Skin of body (tissue), 3 donors: ENCODE results near the gene DCTN2. TPM values are rescaled to one million over a fixed set of nuclear protein-coding genes. Genes with fewer than 3 reads are reported as not detected.
A peak's percentile ranks its signal among the peaks of the same experiment; 100 is the strongest.

Experiments
- DNase-seq: peaks from one replicate; lab custom pipeline; 2025; lab: John Stamatoyannopoulos, UW
- small RNA-seq: library from RNA; depleted of rRNA; stranded (forward); fragments of <200 nt; gene quantifications from one replicate; pipeline ENCODE3, GENCODE V24; 2014; ENCODE audit warnings: low replicate concordance
- total RNA-seq: library from RNA; depleted of rRNA; stranded (reverse); fragments of >200 nt; gene quantifications from one replicate; pipeline ENCODE4 v1.2.3, GENCODE V29; 2014

DCTN2 gene
- total RNA-seq, 1 donor from 2014 or later = 62.0 TPM

DNA sequence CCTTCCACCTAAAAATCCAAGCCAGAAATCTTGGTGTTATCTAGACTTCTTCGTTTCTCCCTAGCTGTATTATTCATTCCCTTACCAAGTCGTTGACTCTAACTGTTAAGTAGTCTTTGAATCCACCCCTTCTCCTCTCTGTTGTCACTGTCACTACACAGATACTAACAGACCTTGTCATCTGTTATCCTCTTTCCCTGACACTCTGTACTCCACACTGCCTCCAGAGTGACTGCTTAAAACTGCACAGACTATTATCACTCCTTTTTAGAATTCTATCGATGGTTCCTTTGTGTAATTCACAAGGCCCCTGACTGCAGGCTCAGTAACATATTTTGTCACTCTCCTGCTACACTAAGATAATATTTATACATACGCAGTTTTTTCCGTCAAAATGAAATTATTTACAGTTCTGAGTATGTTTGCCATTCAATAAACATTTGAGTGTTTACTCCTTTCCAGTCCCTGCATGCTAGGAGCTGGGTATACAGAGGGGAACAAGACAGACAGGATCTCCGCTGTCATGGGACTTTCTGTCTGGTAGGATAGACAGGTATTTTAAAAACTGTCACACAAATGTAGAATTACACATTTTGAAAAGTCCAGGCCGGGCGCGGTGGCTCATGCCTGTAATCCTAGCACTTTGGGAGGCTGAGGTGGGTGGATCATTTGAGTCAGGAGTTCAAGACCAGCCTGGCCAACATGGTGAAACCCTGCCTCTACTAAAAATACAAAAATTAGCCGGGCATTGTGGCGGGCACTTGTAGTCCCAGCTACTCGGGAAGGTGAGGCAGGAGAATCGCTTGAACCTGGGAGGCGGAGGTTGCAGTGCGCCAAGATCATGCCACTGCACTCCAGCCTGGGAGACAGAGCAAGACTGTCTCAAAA is 55.4 kb downstream of the DCTN2 start:
- no peak for DNase-seq

DNA sequence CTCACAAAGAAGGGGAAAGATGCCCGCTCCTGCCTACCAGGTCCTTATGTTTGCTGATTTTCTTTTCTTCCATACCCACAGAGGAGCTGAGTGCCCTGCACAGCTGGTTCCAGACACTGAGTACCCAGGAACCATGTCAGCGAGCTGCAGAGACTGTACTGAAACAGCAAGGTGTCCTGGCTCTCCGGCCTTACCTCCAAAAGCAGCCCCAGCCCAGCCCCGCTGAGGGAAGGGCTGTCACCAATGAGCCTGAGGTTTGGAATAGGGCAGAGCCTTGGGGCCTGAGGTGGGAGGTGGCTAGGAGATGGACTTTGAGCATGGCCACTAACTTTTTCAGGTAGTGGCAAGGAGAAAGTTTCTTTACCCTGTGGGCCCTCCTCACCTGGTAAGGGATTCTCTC is 56.9 kb downstream of the DCTN2 start:
- DNase-seq = no peak

DNA sequence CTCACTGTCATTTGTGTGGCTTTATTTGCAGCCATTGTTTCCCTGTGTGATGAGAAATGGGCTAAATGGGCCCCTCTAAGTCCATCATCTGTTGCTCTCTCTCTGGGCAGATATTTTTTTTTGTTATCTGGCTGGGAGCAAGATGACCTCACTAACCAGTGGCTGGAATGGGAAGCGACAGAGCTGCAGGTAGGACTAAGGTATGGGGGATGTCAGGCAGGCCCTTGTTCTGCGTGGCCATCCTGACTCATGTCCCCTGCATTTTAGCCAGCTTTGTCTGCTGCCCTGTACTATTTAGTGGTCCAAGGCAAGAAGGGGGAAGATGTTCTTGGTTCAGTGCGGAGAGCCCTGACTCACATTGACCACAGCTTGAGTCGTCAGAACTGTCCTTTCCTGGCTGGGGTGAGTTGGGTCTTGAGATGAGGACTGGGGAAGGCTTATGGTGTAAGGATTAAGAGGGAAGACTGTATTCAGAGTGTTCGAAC is 57.8 kb downstream of the DCTN2 start:
- DNase-seq = no peak

DNA sequence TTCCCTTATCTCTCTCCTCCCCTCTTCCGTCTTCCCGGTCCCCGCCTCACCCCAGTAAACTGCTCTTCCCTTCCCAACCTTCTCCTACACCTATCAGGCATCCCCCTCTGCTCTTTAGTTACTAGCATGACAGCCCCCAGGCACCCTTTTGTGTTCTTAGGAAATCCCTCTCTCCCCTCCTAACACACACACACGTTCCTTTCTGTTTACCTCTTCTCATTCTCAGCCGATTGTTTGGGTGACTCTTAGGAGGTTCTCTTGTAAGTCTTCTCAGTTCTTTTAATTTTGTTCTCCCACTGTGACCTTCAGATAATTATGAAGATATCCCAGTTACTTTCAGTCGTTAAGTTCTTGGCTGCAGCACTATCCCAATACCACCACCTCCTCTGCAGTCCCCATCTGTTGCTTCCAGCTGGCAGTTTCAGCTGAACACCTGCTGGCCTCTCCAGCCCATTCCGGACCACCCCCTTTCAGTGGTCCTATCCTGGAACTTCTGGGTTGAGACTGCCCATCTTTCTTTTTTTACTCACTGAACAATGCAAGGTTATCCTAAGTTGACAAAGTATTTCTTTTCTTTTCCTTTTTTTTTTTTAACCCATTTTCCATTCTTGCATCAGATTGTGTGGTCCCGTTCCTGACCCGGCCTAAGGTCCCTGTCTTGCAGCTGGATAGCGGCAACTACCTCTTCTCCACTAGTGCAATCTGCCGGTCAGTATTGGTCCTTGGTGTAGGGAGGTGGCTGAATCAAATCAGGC is 58.4 kb downstream of the DCTN2 start:
- no peak for DNase-seq

DNA sequence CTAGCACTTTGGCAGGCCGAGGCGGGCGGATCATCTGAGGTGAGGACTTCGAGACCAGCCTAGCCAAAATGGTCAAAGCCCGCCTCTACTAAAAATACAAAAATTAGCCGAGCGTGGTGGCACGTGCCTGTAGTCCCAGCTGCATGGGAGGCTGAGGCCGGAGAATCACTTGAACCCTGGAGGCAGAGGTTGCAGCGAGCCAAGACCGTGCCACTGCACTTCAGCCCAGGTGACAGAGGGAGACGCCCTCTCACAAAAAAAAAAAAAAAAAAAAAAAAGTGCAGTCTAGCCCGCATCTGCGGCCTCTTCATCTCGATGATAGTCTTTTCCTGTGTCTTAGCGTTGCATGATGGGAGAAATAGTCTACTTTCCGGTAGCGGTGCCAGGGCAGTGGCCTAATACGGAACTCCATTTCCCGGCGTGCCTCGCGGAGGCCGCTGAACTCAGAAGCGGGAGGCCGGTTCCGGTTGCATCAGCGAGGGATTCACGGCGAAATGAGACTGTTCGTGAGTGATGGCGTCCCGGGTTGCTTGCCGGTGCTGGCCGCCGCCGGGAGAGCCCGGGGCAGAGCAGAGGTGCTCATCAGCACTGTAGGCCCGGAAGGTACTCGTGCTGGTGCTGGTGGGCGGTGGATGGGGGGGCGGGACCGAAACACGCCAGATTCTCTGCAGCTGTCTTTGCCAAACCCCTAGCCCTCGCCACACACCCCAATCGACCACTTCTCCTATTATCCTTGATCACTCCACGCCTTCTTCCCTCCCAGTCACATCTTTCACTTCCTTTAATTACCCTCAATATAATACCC is 59.2 kb downstream of the DCTN2 start, which contains the start of gene MARS1:
TSS of gene MARS1 (plus strand) at position 472 of the 805 bp plus-strand sequence. CDS start at position 495, 23 bp downstream.
- DNase-seq = peak; percentile 96

DNA sequence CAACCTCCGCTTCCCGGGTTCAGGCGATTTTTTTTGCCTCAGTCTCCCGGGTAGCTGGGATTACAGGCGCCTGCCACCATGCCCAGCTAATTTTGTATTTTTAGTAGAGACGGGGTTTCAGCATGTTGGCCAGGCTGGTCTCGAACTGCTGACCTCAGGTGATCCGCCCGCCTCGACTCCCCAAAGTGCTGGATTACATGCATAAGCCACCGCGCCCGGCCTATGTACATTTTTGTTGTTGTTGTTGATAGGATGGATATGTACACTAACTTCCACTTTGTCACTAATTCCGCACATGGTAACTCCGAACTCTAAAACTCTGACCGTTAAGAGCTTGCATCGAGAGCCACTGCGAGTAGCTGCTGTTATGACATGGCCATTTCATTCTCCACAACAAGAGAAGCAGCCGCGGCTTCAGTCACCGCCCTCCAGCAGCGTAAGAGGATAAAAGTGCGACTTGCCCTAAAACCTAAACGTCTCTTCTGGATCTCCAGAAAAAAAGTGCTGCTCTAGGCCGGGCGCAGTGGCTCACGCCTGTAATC is 59.9 kb downstream of the DCTN2 start:
- DNase-seq = no peak

DNA sequence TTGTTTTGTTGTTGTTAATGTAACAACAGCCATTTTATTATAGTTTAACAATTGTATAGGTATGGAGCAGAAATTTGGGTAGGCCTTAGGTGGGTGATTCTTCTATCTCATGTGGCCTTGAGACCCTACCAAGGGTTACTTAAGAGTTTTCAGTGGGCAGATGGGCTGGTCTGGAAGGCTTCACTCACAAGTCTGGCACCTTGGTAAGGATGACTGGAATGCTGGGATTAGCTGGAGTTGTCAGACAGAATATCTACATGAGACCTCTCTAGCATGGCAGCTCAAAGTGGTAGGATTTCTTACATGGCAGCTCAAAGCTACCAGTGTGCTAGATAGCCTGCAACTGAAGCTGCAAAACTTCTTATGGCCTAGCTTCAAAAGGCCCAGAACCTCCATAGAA is 61.3 kb downstream of the DCTN2 start:
- no peak for DNase-seq

DNA sequence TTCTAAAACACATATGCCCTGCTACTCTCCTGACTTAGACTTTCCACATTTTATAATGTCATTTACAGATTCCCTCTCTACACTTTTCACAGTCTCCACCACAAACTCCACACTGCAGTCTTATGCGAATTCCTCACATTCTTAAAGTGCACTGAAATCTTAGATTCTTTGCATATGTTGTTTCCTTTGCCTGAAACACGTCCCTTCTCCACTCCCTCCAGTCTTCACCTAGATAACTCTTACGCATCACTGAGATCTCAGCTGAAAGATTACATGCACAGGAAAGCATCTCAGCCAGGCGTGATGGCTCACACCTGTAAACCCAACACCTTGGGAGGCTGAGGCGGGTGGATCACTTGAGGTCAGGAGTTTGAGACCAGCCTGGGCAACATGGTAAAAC is 63.5 kb downstream of the DCTN2 start:
- no peak for DNase-seq

DNA sequence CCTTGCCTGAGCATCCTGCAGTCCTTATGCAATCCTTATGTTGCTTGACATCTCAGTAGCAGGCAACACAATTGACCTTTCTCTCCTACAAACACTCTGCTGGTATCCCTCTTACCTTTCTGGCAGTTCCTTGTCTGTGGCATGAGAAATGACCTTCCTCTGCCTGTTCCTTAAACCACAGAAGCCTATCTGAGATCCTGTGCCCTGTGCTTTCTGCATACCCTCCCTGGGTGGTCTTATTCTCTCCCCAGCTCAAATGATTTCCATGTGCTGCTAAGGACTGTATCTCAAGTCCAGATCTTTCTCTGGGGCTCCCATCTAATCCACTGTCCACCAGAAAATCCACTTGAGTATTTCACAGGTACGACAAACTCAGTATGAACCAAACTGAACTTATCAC is 65.3 kb downstream of the DCTN2 start:
- DNase-seq = no peak

Small RNA genes within 50 kb of the gene (small RNA-seq; reads per million reads assigned to genes)
- not detected for gene MIR616

Other genes with a start within 250 kb of the DCTN2 start
- gene R3HDM2, start 116.1 kb downstream of the DCTN2 start, total RNA-seq = 32.9 TPM
- gene INHBC, start 112.4 kb downstream of the DCTN2 start, total RNA-seq = not detected
- 0.10 TPM for gene INHBE, start 91.9 kb downstream of the DCTN2 start, total RNA-seq
- 7.2 TPM for gene GLI1, start 87.4 kb downstream of the DCTN2 start, total RNA-seq
- 5.0 TPM for gene ARHGAP9, start 67.3 kb downstream of the DCTN2 start, total RNA-seq
- gene MARS1, start 59.1 kb downstream of the DCTN2 start, total RNA-seq = 51.8 TPM
- 38.4 TPM for gene DDIT3, start 26.7 kb downstream of the DCTN2 start, total RNA-seq
- 13.0 TPM for gene MBD6, start 24.4 kb downstream of the DCTN2 start, total RNA-seq
- gene KIF5A, start 2.9 kb upstream of the DCTN2 start, total RNA-seq = 0.39 TPM
- gene PIP4K2C, start 44.0 kb upstream of the DCTN2 start, total RNA-seq = 11.0 TPM
- 16.6 TPM for gene DTX3, start 57.6 kb upstream of the DCTN2 start, total RNA-seq
- 32.5 TPM for gene ARHGEF25, start 64.2 kb upstream of the DCTN2 start, total RNA-seq
- 1.7 TPM for gene B4GALNT1, start 86.0 kb upstream of the DCTN2 start, total RNA-seq
- gene OS9, start 146.9 kb upstream of the DCTN2 start, total RNA-seq = 135 TPM
- 1.1 TPM for gene AGAP2, start 191.6 kb upstream of the DCTN2 start, total RNA-seq
- gene TSPAN31, start 197.8 kb upstream of the DCTN2 start, total RNA-seq = 44.0 TPM
- 69.6 TPM for gene CDK4, start 205.1 kb upstream of the DCTN2 start, total RNA-seq
- gene MARCHF9, start 207.9 kb upstream of the DCTN2 start, total RNA-seq = 5.9 TPM
- 0.79 TPM for gene CYP27B1, start 219.9 kb upstream of the DCTN2 start, total RNA-seq
- 9.0 TPM for gene METTL1, start 224.9 kb upstream of the DCTN2 start, total RNA-seq
- 8.9 TPM for gene EEF1AKMT3, start 225.4 kb upstream of the DCTN2 start, total RNA-seq
- 12.9 TPM for gene TSFM, start 235.6 kb upstream of the DCTN2 start, total RNA-seq